Left cardiac atrium (tissue), 4 donors: ENCODE measurements around the gene COPRS. TPM values are rescaled to one million over a fixed set of nuclear protein-coding genes. Genes with fewer than 3 reads are reported as not detected.

Experiments used
- ATAC-seq, 2 donors: fragments of 200-7000 bp; cut with Tn5 transposase; one replicate each; pipeline ENCODE4 v1.9.1; 2020; ENCODE audit warnings: mild to moderate bottlenecking in 2 of 2, moderate library complexity in 2 of 2
- DNase-seq: peaks from one replicate; pipeline ENCODE4 v3.0.0-alpha.2; 2020
- intact Hi-C, 2 donors: fragments of 100-400 bp; cut with DNase I; formaldehyde crosslinking; loops; one replicate each; pipeline versions ENCODE4 v1.14.1 to v1.15.1; 2022 to 2023
- long read RNA-seq: library from polyadenylated mRNA; unstranded; transcript quantifications from one replicate; pipeline ENCODE4 v2.0.0, GENCODE V29; 2021
- total RNA-seq, 2 donors: library from RNA; stranded (reverse); fragmentation: NEBNext Ultra II Directional; extraction: Animal tissue kit (Norgen Biotek cat#: 25700); gene quantifications; one replicate each; pipeline ENCODE4 v1.2.1, GENCODE V29; 2021
- donor health status: DM: no; HTN: yes; CAD: no.
- donor health status: DM: no; HTN: yes; CAD: no; lungs with severe emphysema.
- donor health status: DM: yes; HTN: yes; CAD: no.
- donor health status: Dilated cardiomyopathy.

The COPRS gene, protein sequence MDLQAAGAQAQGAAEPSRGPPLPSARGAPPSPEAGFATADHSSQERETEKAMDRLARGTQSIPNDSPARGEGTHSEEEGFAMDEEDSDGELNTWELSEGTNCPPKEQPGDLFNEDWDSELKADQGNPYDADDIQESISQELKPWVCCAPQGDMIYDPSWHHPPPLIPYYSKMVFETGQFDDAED
- 10 to 100 TPM; 51.7 to 55.3 TPM for total RNA-seq
- long read RNA-seq, partial matches to known transcripts, result 0 of 1 reads
- long read RNA-seq, other reads (novel, unspliced or antisense), result 0 of 1 reads

GRCh38 chr17:31858642-31859486 is at the start of gene COPRS:
Gene COPRS (minus strand): TSS chr17:31859244. CDS start chr17:31859199, 45 bp downstream.
- intact Hi-C loops, result no loop called here
- ATAC-seq (peak; percentile 91 to 97), DNase-seq (peak; percentile 91)

DNA sequence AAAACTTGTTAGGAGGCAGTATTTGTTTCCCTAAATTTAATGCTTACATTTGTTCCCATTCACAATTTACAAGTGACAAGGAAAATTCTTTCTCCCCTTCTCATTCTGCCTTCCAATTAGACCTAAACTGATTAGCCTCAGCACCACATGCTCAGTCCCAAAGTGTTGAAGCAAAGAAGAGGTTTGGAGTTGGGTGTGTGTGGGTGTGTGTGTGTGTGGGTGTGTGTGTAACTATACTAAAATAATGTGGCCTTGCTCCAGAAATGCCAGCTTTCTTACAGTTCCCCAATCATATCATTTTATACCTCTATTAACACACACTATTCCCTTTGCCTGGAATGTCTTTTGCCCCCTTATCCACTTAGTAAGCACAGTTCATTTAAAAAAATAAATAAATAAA is 49.3 kb upstream of the COPRS start:
- ATAC-seq, result no peak
- DNase-seq, result no peak
- intact Hi-C loops, result no loop called here

DNA sequence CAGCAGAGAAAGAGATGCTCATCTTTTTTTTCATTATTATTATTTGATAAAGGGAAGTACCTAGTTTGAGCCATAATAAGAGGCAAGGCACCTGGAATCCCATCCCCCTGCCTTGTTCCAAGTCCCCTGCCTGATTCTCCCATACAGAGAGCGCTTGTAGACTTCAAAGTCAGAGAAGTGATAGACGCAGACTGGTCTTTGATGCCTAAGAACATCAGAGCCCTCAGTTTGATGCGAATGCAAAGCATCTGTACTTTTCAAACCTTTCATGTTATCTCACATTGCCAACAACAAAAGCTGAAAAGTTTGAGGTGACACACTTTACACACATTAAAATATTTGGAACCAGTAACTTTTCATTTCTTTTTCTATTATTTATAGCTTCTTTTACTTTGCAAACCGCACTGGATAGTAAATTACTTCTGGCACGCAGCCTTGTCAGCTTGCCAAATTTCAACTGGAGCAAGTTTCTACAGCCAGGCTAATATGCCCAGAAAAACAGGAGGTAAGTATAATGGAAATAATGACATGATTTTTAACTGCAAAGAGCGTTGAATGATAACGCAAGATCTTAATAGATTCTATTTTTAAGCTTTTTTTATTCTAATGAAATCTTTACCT is 48.4 kb upstream of the COPRS start:
- DNase-seq, result peak; percentile 61
- ATAC-seq, result peak in 1 of 2 donors; percentile 44
- intact Hi-C loops, result no loop called here

- no peak for DNase-seq
- intact Hi-C loops, result no loop called here
- ATAC-seq, result no peak
Observed at GRCh38 chr17:31903401-31903800, 44.4 kb upstream of the COPRS start.

GRCh38 chr17:31902693-31903092 is 43.6 kb upstream of the COPRS start:
- intact Hi-C loops, result no loop called here
- no peak for DNase-seq

DNA sequence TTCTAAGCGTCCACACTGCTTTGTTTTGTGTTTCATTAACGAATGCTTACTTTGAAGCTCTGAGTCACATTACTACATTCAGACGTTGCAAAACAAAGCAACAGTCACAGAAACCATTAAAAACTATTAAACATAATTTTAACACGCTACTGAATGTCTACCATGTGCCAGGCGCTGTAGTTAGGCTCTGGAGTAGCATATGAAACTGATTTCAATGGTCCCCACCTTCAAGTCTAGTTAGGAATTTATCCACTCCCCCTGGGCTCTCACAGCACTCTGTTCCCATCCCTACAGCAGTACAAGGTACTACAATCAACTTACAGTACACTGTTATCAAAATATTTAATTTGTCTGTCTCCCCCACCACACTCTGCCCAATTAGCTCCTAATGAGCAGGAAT is 41.8 kb upstream of the COPRS start:
- ATAC-seq, result peak in 1 of 2 donors; percentile 3
- intact Hi-C loops, result no loop called here
- no peak for DNase-seq

More at GRCh38 chr17:31902693-31903092, 43.6 kb upstream of the COPRS start:
- ATAC-seq, result no peak

- intact Hi-C loops, result no loop called here
- DNase-seq, result no peak
- no peak for ATAC-seq
Observed at GRCh38 chr17:31888124-31888523, 29.1 kb upstream of the COPRS start.

- no peak for ATAC-seq
- intact Hi-C loops, result no loop called here
- no peak for DNase-seq
Observed at GRCh38 chr17:31882571-31882970, 23.5 kb upstream of the COPRS start.

- ATAC-seq (no peak), DNase-seq (no peak)
- intact Hi-C loops, result no loop called here
Observed at GRCh38 chr17:31880311-31880710, 21.3 kb upstream of the COPRS start.

GRCh38 chr17:31878703-31879073 is 19.6 kb upstream of the COPRS start:
- intact Hi-C loops, result no loop called here
- DNase-seq (no peak), ATAC-seq (no peak)

GRCh38 chr17:31877911-31878702 is 19.1 kb upstream of the COPRS start:
- intact Hi-C loops, result no loop called here
- no peak for ATAC-seq

DNA sequence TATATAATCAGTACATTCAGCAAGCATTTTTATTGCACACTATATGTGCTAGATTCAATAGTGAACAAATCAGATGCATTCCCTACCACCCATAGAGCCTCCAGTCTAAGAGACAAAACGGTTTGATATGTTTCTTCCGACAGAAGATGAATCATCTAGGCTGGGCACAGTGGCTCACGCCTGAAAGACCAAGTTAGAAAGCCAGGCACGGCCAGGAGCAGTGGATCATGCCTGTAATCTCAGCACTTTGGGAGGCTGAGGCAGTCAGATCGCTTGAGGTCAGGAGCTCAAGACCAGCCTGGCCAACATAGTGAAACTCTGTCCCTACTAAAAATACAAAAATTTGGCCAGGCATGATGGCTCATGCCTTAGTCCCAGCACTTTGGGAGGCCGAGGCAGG is 18.3 kb upstream of the COPRS start:
- no peak for ATAC-seq
- DNase-seq, result no peak
- intact Hi-C loops, result no loop called here

More at GRCh38 chr17:31877911-31878702, 19.1 kb upstream of the COPRS start:
- no peak for DNase-seq

- ATAC-seq, result no peak
- intact Hi-C loops, result no loop called here
- no peak for DNase-seq
Observed at GRCh38 chr17:31875081-31875480, 16.0 kb upstream of the COPRS start.

DNA sequence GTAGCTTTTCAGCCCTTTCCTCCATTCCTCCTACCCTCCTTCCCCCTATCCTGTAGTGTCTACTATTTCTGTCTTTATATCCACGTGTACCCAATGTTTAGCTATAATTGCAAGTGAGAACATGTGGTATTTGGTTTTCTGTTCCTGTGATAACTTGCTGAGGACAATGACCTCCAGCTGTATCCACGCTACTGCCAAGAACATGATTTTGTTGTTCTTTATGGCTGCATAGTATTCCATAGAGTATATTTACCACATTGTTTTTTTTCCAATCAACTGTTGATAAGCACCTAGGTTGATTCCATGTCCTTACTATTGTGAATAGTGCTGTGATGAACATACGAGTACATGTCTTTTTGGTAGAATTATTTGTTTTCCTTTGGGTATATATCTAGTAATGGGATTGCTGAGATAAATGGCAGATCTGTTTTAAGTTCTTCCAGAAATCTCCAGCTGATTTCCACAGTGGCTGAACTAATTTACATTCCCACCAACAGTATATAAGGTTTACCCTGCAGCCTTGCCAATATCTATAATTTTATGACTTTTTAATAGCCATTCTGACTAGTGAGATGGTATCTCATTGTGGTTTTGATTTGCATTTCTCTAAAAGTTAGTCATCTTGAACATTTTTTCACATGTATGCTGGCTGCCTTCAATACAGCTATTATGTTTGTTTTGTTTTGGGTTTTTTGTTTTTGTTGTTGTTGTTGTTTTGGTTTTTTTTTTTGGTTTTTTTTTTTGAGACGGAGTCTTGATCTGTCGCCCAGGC is 10.9 kb upstream of the COPRS start:
- no peak for ATAC-seq
- intact Hi-C loops, result no loop called here
- no peak for DNase-seq

- DNase-seq, result no peak
- intact Hi-C loops, result no loop called here
- ATAC-seq, result no peak
Observed at GRCh38 chr17:31869031-31869430, 10.0 kb upstream of the COPRS start.

GRCh38 chr17:31859487-31860008 is 504 bp upstream of the COPRS start:
- intact Hi-C loops, result no loop called here
- no peak for ATAC-seq
- DNase-seq, result no peak

DNA sequence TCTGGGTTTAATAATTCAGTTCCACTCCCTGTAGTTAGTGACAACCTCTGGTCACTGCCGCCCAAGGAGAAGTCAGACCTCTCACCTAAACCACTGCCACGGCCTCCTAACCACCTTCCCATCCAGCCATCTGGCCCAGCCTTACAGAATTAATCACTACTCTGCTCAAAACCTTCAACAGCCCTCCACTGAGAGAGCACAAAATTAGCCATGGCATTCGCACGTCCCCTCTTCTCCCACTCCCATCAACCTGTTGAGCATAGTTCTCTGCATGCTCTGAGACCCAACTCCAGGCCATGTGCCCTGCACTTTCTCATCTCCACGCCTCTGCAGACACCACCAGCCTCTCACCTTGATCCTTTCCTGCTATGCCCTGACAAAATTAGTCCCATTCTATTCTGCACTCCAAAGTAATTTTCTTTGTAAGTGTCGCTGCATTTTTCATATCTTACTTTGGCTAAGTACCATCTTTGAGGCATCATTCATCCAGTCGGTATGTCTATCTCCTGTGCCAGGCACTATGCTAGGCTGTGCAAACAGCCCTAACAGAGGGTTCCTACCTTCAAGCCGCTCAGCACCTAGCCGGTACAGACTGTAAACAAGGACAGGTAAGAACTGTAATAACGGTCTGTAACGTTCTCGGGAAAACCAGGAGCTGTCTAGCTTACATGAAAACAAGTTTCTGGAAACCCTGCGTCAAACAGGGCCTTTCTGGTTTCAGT is 963 bp downstream of the COPRS start:
- intact Hi-C loops, result no loop called here
- no peak for DNase-seq
- peak in 1 of 2 donors; percentile 38 for ATAC-seq

DNA sequence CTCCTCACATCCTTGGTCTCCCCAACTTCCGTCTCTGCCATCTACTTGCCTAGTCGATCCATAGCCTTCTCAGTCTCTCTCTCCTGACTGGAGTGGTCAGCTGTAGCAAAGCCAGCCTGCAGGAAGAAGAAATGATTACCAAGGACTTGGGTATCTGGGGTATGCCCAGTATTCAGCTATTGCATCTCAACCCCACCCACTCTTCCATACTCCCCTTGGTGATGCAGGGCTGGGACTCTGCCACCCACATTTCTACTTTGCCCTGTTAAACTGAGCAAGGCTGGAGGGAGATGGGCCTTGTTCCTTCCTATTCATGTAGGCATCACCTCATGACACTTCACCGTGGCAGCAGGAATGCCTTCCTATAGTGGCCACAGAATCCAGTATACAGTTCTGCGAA is 2.3 kb downstream of the COPRS start:
- no peak for ATAC-seq
- intact Hi-C loops, result no loop called here
- no peak for DNase-seq
